ENCODE measurements around the gene PRRC2B. TPM values are rescaled to one million over a fixed set of nuclear protein-coding genes. Genes with fewer than 3 reads are reported as not detected.

Gene PRRC2B
- total RNA-seq, 2 experiments from 2014 or later = 215 to 216 TPM

- Mint-ChIP-seq H3K36me3 (ENCODE audit: low read depth) (peaks cover 60% of the 10 kb centered on the region), H3K4me3 (no peak overlapping the region), H3K27me3 (ENCODE audit: low read depth) (no peaks in the 10 kb centered on the region), H3K9me3 (ENCODE audit: insufficient read depth) (no peaks in the 10 kb centered on the region), H3K27ac (no peak overlapping the region), H3K4me1 (ENCODE audit: low read depth) (peaks cover 5% of the 10 kb centered on the region)
- ATAC-seq (no peak), DNase-seq (no peak)
- ChIA-PET POLR2A (no interaction called here), CTCF (no interaction called here)
Observed at GRCh38 chr9:131524665-131525315, 130.9 kb downstream of the PRRC2B start.

- H3K4me1 Mint-ChIP-seq (ENCODE audit: low read depth) = peaks cover 12% of the 10 kb centered on the region
- no peak overlapping the region for H3K27ac Mint-ChIP-seq
- ATAC-seq = no peak
- POLR2A ChIA-PET = no interaction called here
- peaks cover 56% of the 10 kb centered on the region for H3K36me3 Mint-ChIP-seq (ENCODE audit: low read depth)
- CTCF ChIA-PET = no interaction called here
- no peaks in the 10 kb centered on the region for H3K27me3 Mint-ChIP-seq (ENCODE audit: low read depth)
- DNase-seq = no peak
- H3K4me3 Mint-ChIP-seq = no peak overlapping the region
- no peaks in the 10 kb centered on the region for H3K9me3 Mint-ChIP-seq (ENCODE audit: insufficient read depth)
Observed at GRCh38 chr9:131525643-131526565, 132.0 kb downstream of the PRRC2B start.

DNA sequence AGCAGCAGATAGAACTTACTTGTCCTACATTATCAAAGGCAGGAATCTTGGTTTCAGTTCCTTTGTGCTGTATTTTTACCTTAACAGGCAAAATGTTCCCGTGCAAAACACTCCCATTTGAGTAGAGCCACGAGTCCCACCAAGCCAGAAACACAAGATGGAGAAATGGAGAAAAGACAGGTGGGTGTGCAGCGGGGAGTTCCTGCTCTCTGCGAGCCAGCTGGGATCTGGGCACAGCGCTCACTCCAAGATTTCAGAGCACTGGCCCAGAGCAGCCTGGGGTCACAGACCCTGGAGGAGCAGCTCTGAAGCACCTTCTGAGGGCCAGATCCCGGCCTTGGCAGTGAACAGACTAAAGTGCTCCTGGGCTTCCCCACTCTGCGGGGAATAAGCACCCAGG lies 134.3 kb downstream of the PRRC2B start:
- DNase-seq (no peak), ATAC-seq (no peak)
- ChIA-PET CTCF (no interaction called here), POLR2A (interaction anchor here (0.6 kb wide), 1 partner anchor 227 kb away, joined by 3 read pairs; no protein-coding TSS in a partner anchor)
- Mint-ChIP-seq H3K27me3 (ENCODE audit: low read depth) (no peaks in the 10 kb centered on the region), H3K4me3 (peak overlapping the region; percentile 43), H3K27ac (no peak overlapping the region), H3K9me3 (ENCODE audit: insufficient read depth) (no peaks in the 10 kb centered on the region), H3K4me1 (ENCODE audit: low read depth) (peaks cover 16% of the 10 kb centered on the region), H3K36me3 (ENCODE audit: low read depth) (peaks cover 47% of the 10 kb centered on the region)

GRCh38 chr9:131528886-131529505 lies 135.1 kb downstream of the PRRC2B start:
- Mint-ChIP-seq H3K27ac (no peak overlapping the region), H3K9me3 (ENCODE audit: insufficient read depth) (no peaks in the 10 kb centered on the region), H3K36me3 (ENCODE audit: low read depth) (peaks cover 42% of the 10 kb centered on the region), H3K4me1 (ENCODE audit: low read depth) (peaks cover 16% of the 10 kb centered on the region), H3K27me3 (ENCODE audit: low read depth) (no peaks in the 10 kb centered on the region), H3K4me3 (peak overlapping the region; percentile 81)
- ChIA-PET CTCF (no interaction called here), POLR2A (no interaction called here)
- DNase-seq (no peak), ATAC-seq (no peak)

DNA sequence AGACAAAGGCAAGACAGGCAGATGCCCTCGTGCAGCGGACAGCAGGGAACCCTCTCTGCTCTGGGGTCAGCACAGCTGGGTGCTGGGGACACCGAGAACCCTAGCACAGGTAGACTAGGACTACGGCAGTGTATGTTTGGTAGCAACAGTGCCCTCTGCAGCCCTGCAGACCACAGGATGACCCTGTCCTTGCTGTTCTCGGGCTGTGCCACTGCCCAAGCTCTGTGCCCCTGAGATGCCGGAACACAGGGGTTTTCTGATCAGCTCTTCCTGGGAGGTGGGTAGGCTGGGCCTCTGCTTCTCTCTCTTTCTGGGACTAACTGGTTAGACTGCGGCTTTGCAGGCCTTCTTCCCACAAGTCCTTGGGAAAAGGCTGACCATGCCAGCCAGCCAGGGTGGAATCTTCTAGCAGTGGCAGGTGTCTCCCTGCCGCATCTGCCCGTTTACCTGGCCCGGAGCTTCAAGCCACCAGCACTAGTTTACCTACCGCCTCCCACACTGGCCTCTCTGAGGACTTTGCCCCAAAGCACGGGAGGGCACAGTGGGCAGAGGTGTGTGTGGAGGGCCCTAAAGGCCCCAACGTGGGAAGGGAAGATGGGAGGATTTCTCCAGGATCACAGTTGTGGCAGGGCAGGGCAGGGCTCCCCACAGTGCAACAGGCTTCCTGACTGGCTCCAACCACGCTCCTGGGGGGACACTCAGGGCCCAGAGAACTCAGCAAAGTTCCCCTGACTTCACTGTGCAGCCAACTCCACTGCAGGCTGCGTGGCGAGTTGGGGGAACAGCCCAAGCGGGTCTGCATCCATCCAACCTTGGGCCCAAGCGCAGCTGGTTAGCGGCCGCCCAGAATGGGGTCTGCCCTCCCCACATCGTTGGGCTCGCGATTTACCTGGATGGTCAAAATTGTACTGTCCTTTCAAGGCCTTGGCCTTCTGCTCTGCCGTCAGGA lies 136.0 kb downstream of the PRRC2B start:
- Mint-ChIP-seq H3K4me3 (peak overlapping the region; percentile 81), H3K4me1 (ENCODE audit: low read depth) (peaks cover 25% of the 10 kb centered on the region), H3K27me3 (ENCODE audit: low read depth) (no peaks in the 10 kb centered on the region), H3K36me3 (ENCODE audit: low read depth) (peaks cover 34% of the 10 kb centered on the region), H3K27ac (peak overlapping the region; percentile 72), H3K9me3 (ENCODE audit: insufficient read depth) (no peaks in the 10 kb centered on the region)
- CTCF ChIA-PET = no interaction called here
- ATAC-seq = no peak
- no peak for DNase-seq
- POLR2A ChIA-PET = no interaction called here

DNA sequence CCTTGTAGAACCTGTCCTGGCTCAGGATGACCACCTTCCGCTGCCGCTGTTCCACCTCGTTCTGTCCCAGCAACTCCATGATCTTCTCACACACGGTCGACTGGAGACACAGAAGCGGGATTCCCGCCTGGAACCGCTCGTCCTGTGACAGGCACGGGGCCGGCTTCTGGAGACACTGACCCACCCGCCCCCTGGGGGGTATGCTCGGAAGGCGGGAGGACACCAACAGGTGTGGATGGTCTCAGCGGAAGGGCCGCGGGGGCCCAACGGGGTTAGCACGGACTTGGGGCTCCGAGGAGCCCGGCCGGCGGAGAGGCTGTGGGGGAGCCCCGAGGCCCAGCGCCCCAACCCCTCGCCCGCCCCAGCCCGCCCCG lies 136.6 kb downstream of the PRRC2B start:
- DNase-seq (peak; percentile 30), ATAC-seq (peak; percentile 27)
- Mint-ChIP-seq H3K4me1 (ENCODE audit: low read depth) (peaks cover 32% of the 10 kb centered on the region), H3K9me3 (ENCODE audit: insufficient read depth) (no peaks in the 10 kb centered on the region), H3K36me3 (ENCODE audit: low read depth) (peaks cover 30% of the 10 kb centered on the region), H3K4me3 (peak overlapping the region; percentile 81), H3K27me3 (ENCODE audit: low read depth) (no peaks in the 10 kb centered on the region), H3K27ac (peak overlapping the region; percentile 61)
- ChIA-PET POLR2A (interaction anchor here (1.0 kb wide), 1 partner anchor 55 kb away, joined by 4 read pairs; no protein-coding TSS in a partner anchor), CTCF (no interaction called here)

- Mint-ChIP-seq H3K27ac (peak within 1 kb of the TSS; percentile 72), H3K27me3 (ENCODE audit: low read depth) (no peaks in the 10 kb centered on the region), H3K4me1 (ENCODE audit: low read depth) (peaks cover 32% of the 10 kb centered on the region), H3K9me3 (ENCODE audit: insufficient read depth) (no peaks in the 10 kb centered on the region), H3K4me3 (peak within 1 kb of the TSS; percentile 81), H3K36me3 (ENCODE audit: low read depth) (peaks cover 25% of the 10 kb centered on the region)
- ChIA-PET POLR2A (interaction anchor here (0.7 to 1.0 kb wide), 3 partner anchors 9 to 138 kb away, joined by 3 to 4 read pairs (median 3); no protein-coding TSS in a partner anchor), CTCF (no interaction called here)
- DNase-seq = peak; percentile 80
- peak; percentile 93 for ATAC-seq
Observed at GRCh38 chr9:131530920-131531832, 137.3 kb downstream of the PRRC2B start, which contains the start of gene UCK1. Gene UCK1 (minus strand): TSS chr9:131531263. CDS start chr9:131531174, 89 bp downstream.

DNA sequence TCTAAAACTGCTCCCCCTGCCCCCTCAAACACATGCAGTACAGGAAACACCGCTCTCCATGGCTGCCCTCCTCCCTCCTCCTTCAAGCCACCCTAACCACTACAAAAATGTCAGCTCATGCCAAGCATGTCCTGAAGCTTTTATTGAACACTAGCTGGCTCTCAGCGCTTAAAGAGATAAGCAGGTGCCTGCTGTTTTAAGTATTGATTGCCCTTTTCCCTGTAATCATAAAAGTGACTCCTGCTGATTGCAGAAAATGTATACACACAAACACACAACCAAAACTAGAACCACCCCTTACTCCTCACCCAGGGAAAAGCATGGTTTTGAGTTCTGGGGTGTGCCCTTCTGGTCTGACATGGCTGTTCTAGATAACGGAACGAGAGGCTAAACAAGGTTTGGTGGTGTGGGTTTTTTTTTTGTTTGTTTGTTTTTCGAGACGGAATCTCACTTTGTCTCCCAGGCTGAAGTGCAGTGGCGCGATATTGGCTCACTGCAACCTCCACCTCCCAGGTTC lies 140.9 kb downstream of the PRRC2B start:
- CTCF ChIA-PET = interaction anchor here (1.1 to 1.5 kb wide), 5 partner anchors 31 to 56 kb away, joined by 3 to 7 read pairs (median 3); no protein-coding TSS in a partner anchor
- Mint-ChIP-seq H3K4me3 (peak overlapping the region; percentile 55), H3K4me1 (ENCODE audit: low read depth) (peaks cover 35% of the 10 kb centered on the region), H3K36me3 (ENCODE audit: low read depth) (peaks cover 4% of the 10 kb centered on the region), H3K27ac (peak overlapping the region; percentile 81), H3K27me3 (ENCODE audit: low read depth) (no peaks in the 10 kb centered on the region), H3K9me3 (ENCODE audit: insufficient read depth) (no peaks in the 10 kb centered on the region)
- POLR2A ChIA-PET = interaction anchor here (1.5 kb wide), 1 partner anchor 44 kb away, joined by 3 read pairs; no protein-coding TSS in a partner anchor
- DNase-seq (peak; percentile 62), ATAC-seq (peak; percentile 24)

DNA sequence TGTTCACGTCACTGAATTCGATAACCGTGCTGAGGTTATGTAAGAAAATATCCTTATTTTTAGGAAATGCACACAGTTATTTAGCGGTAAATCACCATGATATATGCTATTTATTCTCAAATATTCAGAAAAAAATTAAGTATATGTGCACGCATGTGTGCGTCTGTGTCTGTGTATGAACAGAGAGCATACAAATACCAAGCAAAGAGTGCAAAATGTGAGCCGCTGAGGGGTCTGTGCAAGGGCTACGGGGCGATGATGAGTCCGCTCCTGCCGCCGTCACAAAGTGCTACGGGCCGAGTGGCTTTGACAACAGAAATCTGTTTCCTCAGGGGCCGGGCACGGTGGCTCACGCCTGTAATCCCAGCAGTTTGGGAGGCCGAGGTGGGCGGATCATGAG lies 144.1 kb downstream of the PRRC2B start:
- ATAC-seq (no peak), DNase-seq (no peak)
- POLR2A ChIA-PET = no interaction called here
- H3K9me3 Mint-ChIP-seq (ENCODE audit: insufficient read depth) = peaks cover 5% of the 10 kb centered on the region
- H3K27ac Mint-ChIP-seq = no peak overlapping the region
- CTCF ChIA-PET = no interaction called here
- H3K4me3 Mint-ChIP-seq = no peak overlapping the region
- peaks cover 29% of the 10 kb centered on the region for H3K4me1 Mint-ChIP-seq (ENCODE audit: low read depth)
- H3K27me3 Mint-ChIP-seq (ENCODE audit: low read depth) = no peaks in the 10 kb centered on the region
- H3K36me3 Mint-ChIP-seq (ENCODE audit: low read depth) = peaks cover 4% of the 10 kb centered on the region

DNA sequence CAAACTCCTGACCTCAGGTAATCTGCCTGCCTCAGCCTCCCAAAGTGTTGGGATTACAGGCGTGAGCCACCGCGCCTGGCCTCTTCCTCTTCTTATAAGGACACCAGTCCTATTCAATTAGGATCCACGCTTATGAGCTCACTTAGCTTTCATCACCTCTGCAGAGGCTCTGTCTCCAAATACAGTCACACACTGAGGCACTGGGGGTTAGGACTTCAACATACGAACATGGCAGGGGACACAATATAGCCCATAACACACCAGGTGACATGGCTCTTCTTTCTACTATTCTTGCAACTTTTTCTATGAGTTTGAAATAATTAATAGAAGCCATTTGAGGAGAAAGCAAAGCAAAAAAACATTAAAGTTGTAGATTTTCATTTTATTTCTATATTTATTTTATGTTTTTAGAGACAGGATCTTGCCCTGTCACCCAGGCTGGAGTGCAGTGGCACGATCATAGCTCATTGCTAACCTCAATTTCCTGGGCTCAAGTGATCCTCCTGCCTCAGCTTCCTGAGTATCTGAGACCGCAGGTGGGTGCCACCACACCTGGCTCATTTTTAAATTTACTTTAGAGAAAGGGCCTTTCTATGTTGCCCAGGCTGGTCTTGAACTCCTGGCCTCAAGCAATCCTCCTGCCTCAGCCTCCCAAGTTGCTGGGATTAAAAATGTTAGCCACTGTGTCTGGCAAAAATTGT lies 145.5 kb downstream of the PRRC2B start:
- Mint-ChIP-seq H3K4me3 (no peak overlapping the region), H3K4me1 (ENCODE audit: low read depth) (peaks cover 25% of the 10 kb centered on the region), H3K27ac (peak overlapping the region; percentile 77), H3K27me3 (ENCODE audit: low read depth) (peaks cover 4% of the 10 kb centered on the region), H3K36me3 (ENCODE audit: low read depth) (peaks cover 14% of the 10 kb centered on the region), H3K9me3 (ENCODE audit: insufficient read depth) (peaks cover 17% of the 10 kb centered on the region)
- CTCF ChIA-PET = no interaction called here
- ATAC-seq = peak; percentile 66
- POLR2A ChIA-PET = interaction anchor here (0.9 kb wide), 2 partner anchors 8 to 36 kb away, joined by 3 read pairs; partner anchors contain the start of gene UCK1
- DNase-seq = peak; percentile 54

All from activated CD8-positive, alpha-beta T cell treated with anti-CD3 and anti-CD28 coated beads, Interleukin-2, amount 10 ng/mL, durations not matched to agents 7 days and 5 days (primary cell).